IMR-90 (cell line): ENCODE data around the gene ZNF627. TPM values are rescaled to one million over a fixed set of nuclear protein-coding genes. Genes with fewer than 3 reads are reported as not detected.
A peak's percentile ranks its signal among the peaks of the same experiment; 100 is the strongest.

Experiments used
- ATAC-seq: fragments of 200-7000 bp; cut with Tn5 transposase; 2 replicates; pipeline ENCODE4 v1.9.1; 2020; ENCODE audit warnings: low read depth, mild to moderate bottlenecking, moderate library complexity
- BruUV-seq: library from RNA; stranded (reverse); fragments of 400-500 nt; replicated peaks from 2 replicates; lab custom pipeline; 2021; lab: Mats Ljungman, UMichigan
- CTCF ChIA-PET: fragments of 300-600 bp; formaldehyde crosslinking; extraction: SDS; loops from one replicate; lab custom pipeline; 2021; ENCODE audit warnings: antibody characterized with exemption; lab: Yijun Ruan, JAX
- POLR2A ChIA-PET: fragments of 300-600 bp; sonication (Branson Sonifier 250); formaldehyde crosslinking; loops from one replicate; lab custom pipeline; 2022; ENCODE audit warnings: antibody characterized with exemption; ENCODE audit not compliant: unreplicated experiment; lab: Charles Lee
- DNase-seq: peaks from one replicate; pipeline ENCODE4 v3.0.0; 2013
- H2AFZ ChIP-seq: replicated peaks from 2 replicates; pipeline ENCODE3; 2013; ENCODE audit warnings: low read length, mild to moderate bottlenecking; ENCODE audit not compliant: poor library complexity
- H2AK5ac ChIP-seq: 2 replicates; pipeline ENCODE4 v1.6.1; 2013; ENCODE audit warnings: low read depth, low read length, inconsistent platforms
- H2AK9ac ChIP-seq: replicated peaks from 2 replicates; pipeline ENCODE3; 2013; ENCODE audit warnings: mild to moderate bottlenecking, low read depth, low read length, moderate library complexity; ENCODE audit not compliant: poor library complexity
- H2BK120ac ChIP-seq: 2 replicates; pipeline ENCODE4 v1.6.1; 2013; ENCODE audit warnings: low read depth, low read length, inconsistent platforms
- H2BK15ac ChIP-seq: 3 replicates; pipeline ENCODE4 v1.6.1; 2013; ENCODE audit warnings: low read depth, low read length, inconsistent platforms
- H2BK20ac ChIP-seq: 2 replicates; pipeline ENCODE4 v1.6.1; 2013; ENCODE audit warnings: low read depth, mild to moderate bottlenecking, inconsistent platforms, low read length, moderate library complexity
- H2BK5ac ChIP-seq: 2 replicates; pipeline ENCODE4 v1.6.1; 2013; ENCODE audit warnings: mild to moderate bottlenecking, low read depth, low read length, inconsistent platforms; ENCODE audit not compliant: poor library complexity, severe bottlenecking
- H3K14ac ChIP-seq: replicated peaks from 2 replicates; pipeline ENCODE4 v1.6.1; 2013; ENCODE audit warnings: low read depth, low read length, inconsistent platforms
- H3K18ac ChIP-seq: 2 replicates; pipeline ENCODE4 v1.6.1; 2013; ENCODE audit warnings: low read depth, low read length, control low read depth
- H3K23ac ChIP-seq: 2 replicates; pipeline ENCODE4 v1.6.1; 2013; ENCODE audit warnings: low read depth, low read length, inconsistent platforms
- H3K27ac ChIP-seq: 2 replicates; pipeline ENCODE4 v1.5.1; 2013; ENCODE audit warnings: mild to moderate bottlenecking, control low read depth, low read length; ENCODE audit not compliant: insufficient read depth
- H3K27me3 ChIP-seq: 2 replicates; pipeline ENCODE4 v1.6.1; 2013; ENCODE audit warnings: low read length; ENCODE audit not compliant: control insufficient read depth, insufficient read depth
- H3K36me3 ChIP-seq: 2 replicates; pipeline ENCODE4 v1.6.1; 2013; ENCODE audit warnings: low read length, mixed read lengths; ENCODE audit not compliant: control insufficient read depth, insufficient read depth
- H3K4ac ChIP-seq: 2 replicates; pipeline ENCODE4 v1.6.1; 2013; ENCODE audit warnings: low read depth, low read length, inconsistent platforms
- H3K4me1 ChIP-seq: 2 replicates; pipeline ENCODE4 v1.6.1; 2013; ENCODE audit warnings: low read length, mixed read lengths; ENCODE audit not compliant: control insufficient read depth, insufficient read depth
- H3K4me2 ChIP-seq: 2 replicates; pipeline ENCODE4 v1.6.1; 2013; ENCODE audit warnings: low read depth, mild to moderate bottlenecking, control low read depth, low read length, moderate library complexity
- H3K4me3 ChIP-seq: 2 replicates; pipeline ENCODE4 v1.5.1; 2013; ENCODE audit warnings: low read depth, mild to moderate bottlenecking, control low read depth, low read length, moderate library complexity; ENCODE audit not compliant: insufficient read depth
- H3K56ac ChIP-seq: 2 replicates; pipeline ENCODE4 v1.6.1; 2013; ENCODE audit warnings: low read length, inconsistent platforms; ENCODE audit not compliant: insufficient read depth; ENCODE audit errors: extremely low read depth
- H3K79me1 ChIP-seq, 2 experiments: 2 replicates each; pipeline ENCODE4 v1.6.1; 2013; ENCODE audit warnings: low read length in 2 of 2, inconsistent platforms in 1 of 2, low read depth in 1 of 2
- H3K9ac ChIP-seq: 2 replicates; pipeline ENCODE4 v1.6.1; 2013; ENCODE audit warnings: low read depth, low read length, control low read depth
- H3K9me1 ChIP-seq: 2 replicates; pipeline ENCODE4 v1.6.1; 2013; ENCODE audit warnings: low read length, inconsistent platforms; ENCODE audit not compliant: insufficient read depth
- H3K9me3 ChIP-seq: 2 replicates; pipeline ENCODE4 v1.6.1; 2013; ENCODE audit warnings: low read length; ENCODE audit not compliant: control insufficient read depth, insufficient read depth
- H4K20me1 ChIP-seq: 2 replicates; pipeline ENCODE4 v1.6.1; 2013; ENCODE audit warnings: low read length, inconsistent platforms; ENCODE audit not compliant: insufficient read depth
- H4K5ac ChIP-seq: 2 replicates; pipeline ENCODE4 v1.6.1; 2013; ENCODE audit warnings: mild to moderate bottlenecking, low read depth, low read length, control low read depth
- H4K8ac ChIP-seq, 2 experiments: 2 replicates each; pipeline ENCODE4 v1.6.1; 2013; ENCODE audit warnings: low read depth in 2 of 2, low read length in 2 of 2, control low read depth in 1 of 2, inconsistent platforms in 1 of 2
- H4K91ac ChIP-seq: 2 replicates; pipeline ENCODE4 v1.6.1; 2013; ENCODE audit warnings: low read depth, low read length, inconsistent platforms; ENCODE audit not compliant: insufficient read depth
- BHLHE40 ChIP-seq: fragments of 150-350 bp; IDR thresholded peaks from 2 replicates; pipeline ENCODE4 v1.6.1; 2016; ENCODE audit warnings: mild to moderate bottlenecking, low read depth, low read length
- CEBPB ChIP-seq: IDR thresholded peaks from 2 replicates; pipeline ENCODE4 v1.6.1; 2012; ENCODE audit warnings: low read depth, low read length, improper control_type of control experiment
- CHD1 ChIP-seq: IDR thresholded peaks from 2 replicates; pipeline ENCODE4 v1.6.1; 2012; ENCODE audit warnings: low read depth, low read length, improper control_type of control experiment
- FOS ChIP-seq: fragments of 150-350 bp; IDR thresholded peaks from 2 replicates; pipeline ENCODE4 v1.6.1; 2016; ENCODE audit warnings: low read depth, low read length
- MAFK ChIP-seq: IDR thresholded peaks from 2 replicates; pipeline ENCODE4 v1.6.1; 2012; ENCODE audit warnings: low read depth, low read length, improper control_type of control experiment
- MAZ ChIP-seq: IDR thresholded peaks from 2 replicates; pipeline ENCODE4 v1.6.1; 2012; ENCODE audit warnings: low read depth, mild to moderate bottlenecking, low read length, improper control_type of control experiment, moderate library complexity, borderline replicate concordance
- MXI1 ChIP-seq: IDR thresholded peaks from 2 replicates; pipeline ENCODE4 v1.6.1; 2012; ENCODE audit warnings: low read depth, mild to moderate bottlenecking, low read length, moderate library complexity, borderline replicate concordance
- NFE2L2 ChIP-seq: fragments of 150-350 bp; IDR thresholded peaks from 2 replicates; pipeline ENCODE4 v1.6.1; 2016; ENCODE audit warnings: low read depth, mild to moderate bottlenecking, low read length
- RAD21 ChIP-seq: IDR thresholded peaks from 2 replicates; pipeline ENCODE4 v1.6.1; 2012; ENCODE audit warnings: low read length, improper control_type of control experiment
- RCOR1 ChIP-seq: IDR thresholded peaks from 2 replicates; pipeline ENCODE4 v1.6.1; 2012; ENCODE audit warnings: mild to moderate bottlenecking, low read length, improper control_type of control experiment; ENCODE audit not compliant: insufficient replicate concordance
- SMC3 ChIP-seq: fragments of 150-350 bp; IDR thresholded peaks from 2 replicates; pipeline ENCODE4 v1.6.1; 2016; ENCODE audit warnings: low read depth, mild to moderate bottlenecking, antibody characterized with exemption, low read length, moderate library complexity
- USF2 ChIP-seq: fragments of 150-350 bp; IDR thresholded peaks from 2 replicates; pipeline ENCODE4 v1.6.1; 2017; ENCODE audit warnings: mild to moderate bottlenecking, antibody characterized with exemption, low read length, low read depth
- dilution Hi-C: fragments of 300-500 bp; cut with HindIII; formaldehyde crosslinking; loops from one replicate; pipeline ENCODE4 v1.14.3; 2018; ENCODE audit warnings: low sequenced_read_pairs; ENCODE audit not compliant: unreplicated experiment
- in situ Hi-C: fragments of 300-500 bp; cut with MboI; formaldehyde crosslinking; loops from 3 replicates; pipeline ENCODE4 v1.14.3; 2019; ENCODE audit warnings: low sequenced_read_pairs, inconsistent platforms, mixed read lengths
- intact Hi-C: fragments of 100-400 bp; cut with micrococcal nuclease; formaldehyde crosslinking; loops from 2 replicates; pipeline ENCODE4 v1.10.0; 2022
- polyA plus RNA-seq, 3 experiments: library from polyadenylated mRNA; depleted of rRNA; stranded (reverse); fragments of >200 nt; gene quantifications; 2 replicates each; pipeline ENCODE4 v1.2.3, GENCODE V29; 2012; ENCODE audit warnings: low replicate concordance in 1 of 3
- total RNA-seq: library from RNA; depleted of rRNA; stranded (reverse); fragments of >200 nt; gene quantifications from 2 replicates; pipeline ENCODE4 v1.2.3, GENCODE V29; 2012
- TF ChIP-seq, protein P1 (sequence below): fragments of 150-350 bp; IDR thresholded peaks from 2 replicates; pipeline ENCODE4 v1.6.1; 2016; ENCODE audit warnings: low read depth, mild to moderate bottlenecking, low read length, moderate library complexity, borderline replicate concordance
- TF ChIP-seq, protein P2 (sequence below): conservative IDR thresholded peaks from 2 replicates; pipeline ENCODE4 v1.5.1; 2012; ENCODE audit warnings: mild to moderate bottlenecking, low read depth, low read length, improper control_type of control experiment

ZNF627 gene
- total and polyA plus RNA-seq, 2 of the 4 experiments (the other 2 are of a cell fraction) = 6.3 to 34.4 TPM

- DNase-seq (peak; percentile 5), ATAC-seq (no peak)
- Histone ChIP-seq H3K14ac (no peak overlapping the region), H3K9me3 (peaks cover 25% of the 10 kb centered on the region), H2BK15ac (no peak overlapping the region), H3K4me2 (no peak overlapping the region), H3K27ac (no peak overlapping the region), H3K9me1 (no peaks in the 10 kb centered on the region), H3K4ac (no peak overlapping the region), H3K23ac (no peak overlapping the region), H2BK20ac (no peak overlapping the region), H2AK9ac (no peak overlapping the region), H3K79me1 (peaks cover 0 to 3% of the 10 kb centered on the region in 2 experiments; a peak in 2 of 4 replicates), H2AFZ (no peak overlapping the region), H4K20me1 (no peaks in the 10 kb centered on the region), H4K5ac (no peak overlapping the region), H3K27me3 (no peaks in the 10 kb centered on the region), H4K8ac (no peak overlapping the region), H3K4me1 (no peaks in the 10 kb centered on the region), H2AK5ac (no peak overlapping the region), H3K9ac (no peak overlapping the region), H3K4me3 (no peak overlapping the region), H3K36me3 (peaks cover 10% of the 10 kb centered on the region), H4K91ac (no peak overlapping the region), H3K18ac (no peak overlapping the region), H2BK5ac (no peak overlapping the region), H2BK120ac (no peak overlapping the region), H3K56ac (no peak overlapping the region)
- TF ChIP-seq, protein P1, sequence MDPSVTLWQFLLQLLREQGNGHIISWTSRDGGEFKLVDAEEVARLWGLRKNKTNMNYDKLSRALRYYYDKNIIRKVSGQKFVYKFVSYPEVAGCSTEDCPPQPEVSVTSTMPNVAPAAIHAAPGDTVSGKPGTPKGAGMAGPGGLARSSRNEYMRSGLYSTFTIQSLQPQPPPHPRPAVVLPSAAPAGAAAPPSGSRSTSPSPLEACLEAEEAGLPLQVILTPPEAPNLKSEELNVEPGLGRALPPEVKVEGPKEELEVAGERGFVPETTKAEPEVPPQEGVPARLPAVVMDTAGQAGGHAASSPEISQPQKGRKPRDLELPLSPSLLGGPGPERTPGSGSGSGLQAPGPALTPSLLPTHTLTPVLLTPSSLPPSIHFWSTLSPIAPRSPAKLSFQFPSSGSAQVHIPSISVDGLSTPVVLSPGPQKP = no peak
- TF ChIP-seq MXI1 (no peak), RCOR1 (no peak), NFE2L2 (no peak), MAZ (no peak), USF2 (no peak), CHD1 (no peak), SMC3 (no peak), RAD21 (no peak), CEBPB (no peak), BHLHE40 (no peak), FOS (no peak), MAFK (no peak)
- TF ChIP-seq, protein P2, sequence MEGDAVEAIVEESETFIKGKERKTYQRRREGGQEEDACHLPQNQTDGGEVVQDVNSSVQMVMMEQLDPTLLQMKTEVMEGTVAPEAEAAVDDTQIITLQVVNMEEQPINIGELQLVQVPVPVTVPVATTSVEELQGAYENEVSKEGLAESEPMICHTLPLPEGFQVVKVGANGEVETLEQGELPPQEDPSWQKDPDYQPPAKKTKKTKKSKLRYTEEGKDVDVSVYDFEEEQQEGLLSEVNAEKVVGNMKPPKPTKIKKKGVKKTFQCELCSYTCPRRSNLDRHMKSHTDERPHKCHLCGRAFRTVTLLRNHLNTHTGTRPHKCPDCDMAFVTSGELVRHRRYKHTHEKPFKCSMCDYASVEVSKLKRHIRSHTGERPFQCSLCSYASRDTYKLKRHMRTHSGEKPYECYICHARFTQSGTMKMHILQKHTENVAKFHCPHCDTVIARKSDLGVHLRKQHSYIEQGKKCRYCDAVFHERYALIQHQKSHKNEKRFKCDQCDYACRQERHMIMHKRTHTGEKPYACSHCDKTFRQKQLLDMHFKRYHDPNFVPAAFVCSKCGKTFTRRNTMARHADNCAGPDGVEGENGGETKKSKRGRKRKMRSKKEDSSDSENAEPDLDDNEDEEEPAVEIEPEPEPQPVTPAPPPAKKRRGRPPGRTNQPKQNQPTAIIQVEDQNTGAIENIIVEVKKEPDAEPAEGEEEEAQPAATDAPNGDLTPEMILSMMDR = no peak
- intact Hi-C loops (no loop called here), dilution Hi-C loops (no loop called here), in situ Hi-C loops (no loop called here)
- POLR2A ChIA-PET = no interaction called here
- CTCF ChIA-PET = no interaction called here
- BruUV-seq = no TSS peak
Observed at GRCh38 chr19:11649941-11650340, 52.7 kb downstream of the ZNF627 start.
